ENCODE results near the gene ASCC1. TPM values are rescaled to one million over a fixed set of nuclear protein-coding genes. Genes with fewer than 3 reads are reported as not detected.
A peak's percentile ranks its signal among the peaks of the same experiment; 100 is the strongest.

Gene ASCC1
- total and polyA plus RNA-seq, 2 of the 13 experiments (the other 11 are each of a cell fraction or from before 2014, with no cell fraction given): 21.6 to 30.1 TPM

GRCh38 chr10:72215611-72216549 is at the start of gene ASCC1, which contains the start of gene ANAPC16 (continued):
- TF ChIP-seq RNF219 (CRISPR knock-in tag; IDR thresholded peaks at IDR 0.05) (no peak), ZBTB39 (CRISPR knock-in tag; IDR thresholded peaks at IDR 0.05) (peak; percentile 74; the same call in 1 of the 2 replicates), CBX1 (IDR thresholded peaks at IDR 0.05; ENCODE audit: low read depth) (peak; percentile 94), PHF21A (CRISPR knock-in tag; IDR thresholded peaks at IDR 0.05) (peak; percentile 66), MAX (IDR thresholded peaks at IDR 0.05) (peak; percentile 97), HNRNPH1 (optimal IDR thresholded peaks at IDR 0.05; ENCODE audit: low read depth, low read length) (no peak), ZNF34 (CRISPR knock-in tag; IDR thresholded peaks at IDR 0.05; ENCODE audit: borderline replicate concordance) (no peak), ZNF430 (CRISPR knock-in tag; IDR thresholded peaks at IDR 0.05) (peak; percentile 55; the same call in 1 of the 2 replicates), LBX2 (CRISPR knock-in tag; IDR thresholded peaks at IDR 0.05; ENCODE audit: borderline replicate concordance) (0 out of 2 replicates have a peak, but pooled peaks have one; percentile 78), THRA (CRISPR knock-in tag; IDR thresholded peaks at IDR 0.05; ENCODE audit: borderline replicate concordance) (peak; percentile 76; the same call in 1 of the 2 replicates), REST (IDR thresholded peaks at IDR 0.05; ENCODE audit: borderline replicate concordance in 1 of 2, low read depth in 1 of 2, low read length in 2 of 2) (peak in 1 of 2 experiments; percentile 31; a peak in 1 of 4 replicates), IKZF4 (CRISPR knock-in tag; IDR thresholded peaks at IDR 0.05; ENCODE audit: borderline replicate concordance, low read depth, not compliant biosample characterization) (peak; percentile 86), ZNF83 (CRISPR knock-in tag; IDR thresholded peaks at IDR 0.05; ENCODE audit: borderline replicate concordance) (peak; percentile 81; the same call in 1 of the 2 replicates), ZNF605 (CRISPR knock-in tag; IDR thresholded peaks at IDR 0.05) (peak; percentile 70; the same call in 1 of the 2 replicates), ZBTB7B (CRISPR knock-in tag; IDR thresholded peaks at IDR 0.05) (peak; percentile 80; the same call in 1 of the 2 replicates)

Measured in HepG2 (cell line).